Activated CD4-positive, alpha-beta T cell treated with anti-CD3 and anti-CD28 coated beads for 1 hour (primary cell): ENCODE results near the gene APEH.

ENCODE experiments used
- DNase-seq: peaks from one replicate; pipeline ENCODE4 v3.0.0-alpha.2; 2020

The APEH gene

DNA sequence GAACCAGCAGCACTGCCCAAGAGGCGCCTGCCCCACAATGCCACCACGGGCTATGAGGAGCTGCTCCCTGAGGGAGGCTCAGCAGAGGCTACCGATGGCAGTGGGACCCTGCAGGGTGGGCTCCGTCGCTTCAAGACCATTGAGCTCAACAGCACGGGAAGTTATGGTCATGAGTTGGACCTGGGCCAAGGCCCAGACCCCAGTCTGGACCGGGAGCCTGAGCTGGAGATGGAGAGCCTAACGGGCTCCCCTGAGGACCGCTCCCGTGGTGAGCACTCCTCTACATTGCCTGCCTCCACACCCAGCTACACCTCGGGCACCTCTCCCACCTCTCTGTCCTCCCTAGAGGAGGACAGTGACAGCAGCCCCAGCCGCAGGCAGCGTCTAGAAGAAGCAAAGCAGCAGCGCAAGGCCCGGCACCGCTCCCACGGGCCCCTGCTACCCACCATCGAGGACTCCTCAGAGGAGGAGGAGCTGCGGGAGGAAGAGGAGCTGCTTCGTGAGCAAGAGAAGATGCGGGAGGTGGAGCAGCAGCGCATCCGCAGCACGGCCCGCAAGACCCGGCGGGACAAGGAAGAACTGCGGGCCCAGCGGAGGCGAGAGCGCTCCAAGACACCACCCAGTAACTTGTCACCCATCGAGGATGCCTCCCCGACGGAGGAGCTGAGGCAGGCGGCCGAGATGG is 21.8 kb upstream of the APEH start:
- DNase-seq = no peak

DNA sequence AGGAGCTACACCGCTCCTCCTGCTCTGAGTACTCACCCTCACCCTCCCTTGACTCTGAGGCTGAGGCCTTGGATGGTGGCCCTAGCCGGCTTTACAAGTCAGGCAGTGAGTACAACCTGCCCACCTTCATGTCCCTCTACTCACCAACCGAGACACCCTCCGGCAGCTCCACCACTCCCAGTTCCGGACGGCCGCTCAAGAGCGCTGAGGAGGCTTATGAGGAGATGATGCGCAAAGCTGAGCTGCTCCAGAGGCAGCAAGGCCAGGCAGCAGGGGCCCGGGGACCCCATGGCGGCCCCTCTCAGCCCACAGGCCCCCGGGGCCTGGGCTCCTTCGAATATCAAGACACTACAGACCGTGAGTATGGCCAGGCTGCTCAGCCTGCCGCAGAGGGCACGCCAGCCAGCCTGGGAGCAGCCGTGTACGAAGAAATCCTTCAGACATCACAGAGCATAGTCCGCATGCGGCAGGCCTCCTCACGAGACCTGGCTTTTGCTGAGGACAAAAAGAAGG is 21.2 kb upstream of the APEH start:
- DNase-seq = no peak

DNA sequence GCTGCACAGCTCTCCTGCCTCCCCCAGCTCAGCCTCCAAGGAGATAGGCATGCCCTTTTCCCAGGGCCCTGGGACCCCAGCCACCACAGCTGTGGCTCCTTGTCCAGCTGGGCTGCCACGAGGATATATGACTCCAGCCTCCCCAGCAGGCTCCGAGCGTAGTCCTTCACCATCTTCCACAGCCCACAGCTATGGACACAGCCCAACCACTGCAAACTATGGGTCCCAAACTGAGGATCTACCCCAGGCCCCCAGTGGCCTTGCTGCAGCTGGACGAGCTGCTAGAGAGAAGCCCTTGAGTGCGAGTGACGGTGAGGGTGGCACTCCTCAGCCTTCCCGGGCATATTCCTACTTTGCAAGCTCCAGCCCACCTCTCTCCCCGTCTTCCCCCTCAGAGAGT is 20.5 kb upstream of the APEH start:
- DNase-seq = no peak

DNA sequence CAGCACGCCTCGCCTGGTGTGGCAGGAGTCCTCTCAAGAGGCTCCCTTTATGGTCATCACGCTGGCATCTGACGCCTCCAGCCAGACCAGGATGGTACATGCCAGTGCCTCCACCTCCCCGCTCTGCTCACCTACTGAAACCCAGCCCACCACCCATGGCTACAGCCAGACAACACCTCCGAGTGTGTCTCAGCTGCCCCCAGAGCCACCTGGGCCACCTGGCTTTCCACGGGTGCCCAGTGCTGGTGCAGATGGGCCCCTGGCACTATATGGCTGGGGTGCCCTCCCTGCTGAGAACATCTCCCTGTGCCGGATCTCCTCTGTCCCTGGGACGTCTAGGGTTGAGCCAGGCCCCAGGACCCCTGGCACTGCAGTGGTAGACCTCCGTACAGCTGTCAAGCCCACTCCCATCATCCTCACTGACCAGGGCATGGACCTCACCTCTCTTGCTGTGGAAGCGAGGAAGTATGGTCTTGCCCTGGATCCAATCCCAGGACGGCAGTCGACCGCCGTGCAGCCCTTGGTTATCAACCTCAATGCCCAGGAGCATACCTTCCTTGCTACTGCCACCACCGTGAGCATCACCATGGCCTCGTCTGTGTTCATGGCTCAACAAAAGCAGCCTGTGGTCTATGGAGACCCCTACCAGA is 19.9 kb upstream of the APEH start:
- no peak for DNase-seq

DNA sequence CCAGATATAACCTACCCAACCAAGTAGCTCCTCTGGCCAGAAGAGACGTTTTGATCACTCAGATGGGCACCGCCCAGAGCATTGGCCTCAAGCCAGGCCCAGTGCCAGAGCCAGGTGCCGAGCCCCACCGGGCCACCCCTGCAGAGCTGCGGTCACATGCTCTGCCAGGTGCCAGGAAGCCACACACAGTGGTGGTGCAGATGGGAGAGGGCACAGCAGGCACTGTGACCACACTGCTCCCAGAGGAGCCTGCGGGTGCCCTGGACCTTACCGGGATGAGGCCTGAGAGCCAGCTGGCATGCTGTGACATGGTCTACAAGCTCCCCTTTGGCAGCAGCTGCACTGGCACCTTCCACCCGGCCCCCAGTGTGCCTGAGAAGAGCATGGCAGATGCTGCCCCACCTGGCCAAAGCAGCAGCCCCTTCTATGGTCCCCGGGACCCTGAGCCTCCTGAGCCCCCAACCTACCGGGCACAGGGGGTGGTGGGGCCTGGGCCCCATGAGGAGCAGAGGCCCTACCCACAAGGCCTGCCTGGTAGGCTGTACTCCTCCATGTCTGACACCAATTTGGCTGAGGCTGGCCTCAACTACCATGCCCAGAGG is 19.1 kb upstream of the APEH start:
- DNase-seq = no peak

DNA sequence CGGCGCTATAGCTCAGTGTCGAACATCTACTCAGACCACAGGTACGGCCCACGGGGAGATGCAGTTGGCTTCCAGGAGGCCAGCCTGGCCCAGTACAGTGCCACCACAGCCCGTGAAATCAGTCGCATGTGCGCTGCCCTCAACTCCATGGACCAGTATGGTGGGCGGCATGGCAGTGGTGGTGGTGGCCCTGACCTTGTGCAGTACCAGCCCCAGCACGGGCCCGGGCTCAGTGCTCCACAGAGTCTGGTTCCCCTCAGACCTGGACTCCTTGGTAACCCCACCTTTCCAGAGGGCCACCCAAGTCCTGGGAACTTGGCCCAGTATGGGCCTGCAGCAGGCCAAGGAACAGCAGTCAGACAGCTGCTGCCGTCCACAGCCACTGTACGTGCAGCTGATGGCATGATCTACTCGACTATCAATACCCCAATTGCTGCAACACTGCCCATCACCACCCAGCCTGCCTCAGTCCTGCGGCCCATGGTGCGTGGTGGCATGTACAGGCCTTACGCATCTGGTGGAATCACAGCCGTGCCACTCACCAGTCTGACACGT is 18.3 kb upstream of the APEH start:
- no peak for DNase-seq

DNA sequence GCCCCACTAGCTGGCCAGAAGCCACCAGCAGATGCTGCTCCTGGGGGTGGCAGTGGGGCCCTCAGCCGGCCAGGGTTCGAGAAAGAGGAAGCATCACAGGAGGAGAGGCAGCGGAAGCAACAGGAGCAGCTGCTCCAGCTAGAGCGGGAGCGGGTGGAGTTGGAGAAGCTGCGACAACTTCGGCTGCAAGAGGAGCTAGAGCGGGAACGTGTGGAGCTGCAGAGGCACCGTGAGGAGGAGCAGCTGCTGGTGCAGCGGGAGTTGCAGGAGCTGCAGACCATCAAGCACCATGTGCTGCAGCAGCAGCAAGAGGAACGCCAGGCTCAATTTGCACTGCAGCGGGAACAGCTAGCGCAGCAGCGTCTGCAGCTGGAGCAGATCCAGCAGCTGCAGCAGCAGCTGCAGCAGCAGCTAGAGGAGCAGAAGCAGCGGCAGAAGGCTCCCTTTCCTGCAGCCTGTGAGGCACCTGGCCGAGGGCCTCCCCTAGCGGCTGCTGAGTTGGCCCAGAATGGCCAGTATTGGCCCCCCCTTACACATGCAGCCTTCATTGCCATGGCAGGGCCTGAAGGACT is 17.5 kb upstream of the APEH start:
- DNase-seq = no peak

DNA sequence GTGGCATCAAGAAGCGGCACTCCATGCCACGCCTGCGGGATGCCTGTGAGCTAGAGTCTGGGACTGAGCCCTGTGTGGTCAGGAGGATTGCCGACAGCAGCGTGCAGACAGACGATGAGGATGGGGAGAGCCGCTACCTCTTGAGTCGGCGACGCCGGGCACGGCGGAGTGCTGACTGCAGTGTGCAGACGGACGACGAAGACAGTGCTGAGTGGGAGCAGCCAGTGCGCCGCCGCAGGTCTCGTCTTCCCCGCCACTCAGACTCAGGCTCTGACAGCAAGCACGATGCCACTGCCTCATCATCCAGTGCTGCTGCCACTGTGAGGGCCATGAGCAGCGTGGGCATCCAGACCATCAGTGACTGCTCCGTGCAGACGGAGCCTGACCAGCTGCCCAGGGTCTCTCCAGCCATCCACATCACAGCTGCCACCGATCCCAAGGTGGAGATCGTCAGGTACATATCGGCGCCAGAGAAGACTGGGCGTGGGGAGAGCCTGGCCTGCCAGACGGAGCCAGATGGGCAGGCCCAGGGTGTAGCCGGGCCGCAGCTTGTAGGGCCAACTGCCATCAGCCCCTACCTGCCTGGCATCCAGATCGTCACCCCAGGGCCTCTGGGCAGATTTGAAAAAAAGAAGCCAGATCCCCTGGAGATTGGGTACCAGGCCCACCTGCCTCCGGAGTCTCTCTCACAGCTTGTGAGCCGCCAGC is 16.8 kb upstream of the APEH start:
- no peak for DNase-seq

DNA sequence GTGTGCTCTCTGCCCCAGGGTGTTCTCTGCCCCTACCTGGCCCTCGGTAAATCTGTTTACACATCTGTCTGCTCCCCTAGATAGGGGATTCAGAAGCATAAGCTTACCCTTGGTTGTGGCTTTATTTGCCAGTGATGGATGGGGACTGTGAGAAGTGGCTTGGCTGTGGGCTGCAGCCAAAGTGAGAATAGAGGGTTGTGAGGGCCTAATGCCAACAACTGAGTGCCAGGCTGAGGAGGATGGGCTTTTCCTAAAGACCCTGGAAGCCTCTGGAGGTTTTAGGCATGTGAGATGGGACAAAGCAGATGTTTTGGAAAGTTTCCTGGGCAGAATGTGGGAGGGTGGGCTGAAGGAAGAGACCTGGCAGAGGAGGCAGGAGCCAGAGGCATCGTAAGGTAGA is 15.4 kb upstream of the APEH start:
- DNase-seq = no peak

DNA sequence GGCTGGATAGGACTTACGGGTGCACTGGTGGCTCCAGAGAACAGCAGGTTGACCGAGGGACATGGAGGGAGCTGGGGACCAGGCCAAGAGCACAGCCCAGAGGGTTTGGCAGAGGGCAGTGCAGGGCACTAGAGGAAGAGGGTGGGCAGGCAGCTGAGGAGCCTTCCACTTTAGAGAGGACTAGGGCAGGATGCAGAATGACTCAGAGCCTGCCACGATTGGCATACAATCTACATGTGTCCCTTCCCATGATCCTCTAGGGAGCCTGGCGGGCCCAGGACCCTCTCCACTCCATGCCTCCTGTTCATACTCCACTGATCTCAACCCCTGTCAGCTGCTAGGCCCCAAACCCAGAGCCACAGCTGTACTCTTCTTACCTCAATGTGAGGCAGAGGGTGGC is 14.4 kb upstream of the APEH start:
- DNase-seq = no peak

DNA sequence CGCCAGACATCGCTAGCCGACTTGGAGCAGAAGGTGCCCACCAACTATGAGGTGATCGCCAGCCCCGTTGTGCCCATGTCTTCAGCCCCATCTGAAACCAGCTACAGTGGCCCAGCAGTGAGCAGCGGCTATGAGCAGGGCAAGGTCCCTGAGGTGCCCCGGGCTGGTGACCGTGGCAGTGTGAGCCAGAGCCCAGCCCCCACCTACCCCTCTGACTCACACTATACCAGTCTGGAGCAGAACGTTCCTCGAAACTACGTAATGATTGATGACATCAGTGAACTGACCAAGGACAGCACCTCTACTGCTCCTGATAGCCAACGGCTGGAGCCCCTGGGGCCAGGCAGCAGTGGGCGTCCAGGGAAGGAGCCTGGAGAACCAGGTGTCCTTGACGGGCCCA is 12.9 kb upstream of the APEH start:
- DNase-seq = no peak

DNA sequence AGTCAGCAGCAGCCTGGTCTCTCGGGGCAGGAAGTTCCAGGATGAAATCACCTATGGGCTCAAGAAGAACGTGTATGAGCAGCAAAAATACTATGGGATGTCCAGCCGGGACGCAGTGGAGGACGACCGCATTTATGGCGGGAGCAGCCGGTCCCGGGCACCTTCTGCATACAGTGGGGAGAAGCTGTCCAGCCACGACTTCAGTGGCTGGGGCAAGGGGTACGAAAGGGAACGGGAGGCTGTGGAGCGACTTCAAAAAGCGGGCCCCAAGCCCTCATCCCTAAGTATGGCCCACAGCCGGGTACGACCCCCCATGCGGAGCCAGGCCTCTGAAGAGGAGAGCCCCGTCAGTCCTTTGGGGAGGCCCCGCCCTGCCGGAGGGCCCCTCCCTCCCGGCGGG is 12.1 kb upstream of the APEH start:
- DNase-seq = no peak

DNA sequence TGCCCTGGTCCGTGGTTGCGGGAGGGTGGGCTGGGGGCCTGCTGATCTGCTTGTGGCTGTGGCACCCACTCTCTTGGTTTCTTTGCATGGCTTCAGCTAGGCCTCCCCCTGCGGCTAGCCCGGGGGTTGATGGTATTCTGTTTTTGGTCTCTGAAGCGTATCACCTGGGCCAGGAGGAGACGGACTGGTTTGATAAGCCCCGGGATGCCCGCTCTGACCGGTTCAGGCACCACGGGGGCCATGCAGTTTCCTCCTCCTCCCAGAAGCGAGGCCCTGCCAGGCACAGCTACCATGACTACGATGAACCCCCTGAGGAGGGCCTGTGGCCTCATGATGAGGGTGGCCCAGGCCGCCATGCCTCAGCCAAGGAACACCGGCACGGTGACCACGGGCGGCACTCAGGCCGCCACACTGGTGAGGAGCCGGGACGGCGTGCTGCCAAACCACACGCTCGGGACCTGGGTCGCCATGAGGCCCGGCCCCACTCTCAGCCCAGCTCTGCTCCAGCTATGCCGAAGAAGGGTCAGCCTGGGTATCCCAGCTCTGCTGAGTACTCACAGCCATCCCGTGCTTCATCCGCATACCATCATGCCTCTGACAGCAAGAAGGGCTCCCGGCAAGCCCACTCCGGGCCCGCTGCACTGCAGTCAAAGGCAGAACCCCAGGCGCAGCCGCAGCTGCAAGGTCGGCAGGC is 11.3 kb upstream of the APEH start:
- DNase-seq = no peak

DNA sequence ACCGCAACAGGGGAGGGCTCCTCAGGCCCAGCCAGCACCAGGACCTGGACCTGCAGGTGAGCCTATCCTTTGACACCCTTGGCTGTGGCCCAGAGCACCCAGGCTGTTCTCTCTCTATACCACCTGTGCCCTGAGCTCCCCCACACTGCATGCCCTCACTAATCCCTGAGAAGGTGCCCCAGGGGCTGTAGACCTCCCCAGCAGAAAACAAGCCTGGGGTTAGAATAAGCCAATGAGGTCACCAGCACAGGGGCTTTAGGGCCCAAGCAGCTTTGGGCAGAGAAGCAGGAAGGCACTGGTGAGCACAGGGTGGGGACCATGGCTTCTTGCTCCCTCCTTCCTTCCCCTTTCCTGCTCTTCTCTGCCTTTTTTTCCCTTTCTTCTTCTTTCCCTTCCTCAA is 10.3 kb upstream of the APEH start:
- DNase-seq = no peak

DNA sequence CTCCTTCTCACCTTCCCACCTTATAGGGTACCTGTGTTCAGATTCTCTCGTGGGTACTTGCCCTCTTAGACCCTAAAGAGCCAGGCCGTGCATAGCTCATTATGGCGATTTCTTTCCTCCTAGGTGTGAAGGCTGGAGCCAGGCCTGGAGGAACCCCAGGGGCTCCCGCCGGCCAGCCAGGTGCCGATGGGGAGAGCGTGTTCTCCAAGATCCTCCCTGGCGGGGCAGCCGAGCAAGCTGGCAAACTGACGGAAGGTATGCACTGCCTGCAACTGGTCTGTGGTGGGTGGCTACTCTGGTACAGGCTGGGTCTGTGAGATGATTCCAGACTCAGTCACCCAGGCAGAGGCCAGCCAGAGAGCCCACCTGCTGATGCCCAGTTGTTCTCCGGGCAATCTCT is 9.9 kb upstream of the APEH start:
- no peak for DNase-seq

DNA sequence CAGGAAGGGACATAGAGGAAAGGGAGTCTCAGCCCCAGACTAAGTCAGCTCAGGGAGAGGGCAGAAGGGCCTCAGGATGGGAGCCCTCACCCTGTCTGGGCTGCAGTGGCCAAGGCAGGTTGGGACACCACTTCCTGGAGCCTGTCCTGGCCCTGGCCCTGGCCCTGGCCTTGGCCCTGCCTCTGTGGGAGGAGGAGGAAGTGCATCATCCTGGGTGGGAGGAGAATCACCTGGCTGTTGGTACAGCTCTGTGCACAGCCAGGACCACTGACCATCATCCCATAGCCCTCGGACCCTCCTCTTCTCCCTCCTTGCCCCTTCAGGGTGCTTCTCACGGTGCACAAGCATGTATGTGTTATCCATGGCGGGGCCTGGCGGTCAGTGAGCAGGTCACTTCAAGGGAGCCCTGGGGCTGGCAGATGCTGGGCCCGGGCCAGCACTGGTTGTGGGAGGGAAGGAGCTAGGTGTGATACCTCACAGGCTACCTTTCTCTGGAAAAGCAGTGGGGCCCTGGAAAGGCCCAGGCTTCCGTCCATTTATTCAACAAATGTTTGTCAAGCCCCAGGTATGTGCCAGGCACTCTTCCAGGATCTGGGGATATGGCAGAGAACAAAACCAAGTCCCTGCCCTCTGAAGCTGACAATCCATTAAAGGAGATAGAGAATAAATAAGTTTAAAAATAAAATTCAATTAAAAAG is 8.2 kb upstream of the APEH start:
- no peak for DNase-seq

DNA sequence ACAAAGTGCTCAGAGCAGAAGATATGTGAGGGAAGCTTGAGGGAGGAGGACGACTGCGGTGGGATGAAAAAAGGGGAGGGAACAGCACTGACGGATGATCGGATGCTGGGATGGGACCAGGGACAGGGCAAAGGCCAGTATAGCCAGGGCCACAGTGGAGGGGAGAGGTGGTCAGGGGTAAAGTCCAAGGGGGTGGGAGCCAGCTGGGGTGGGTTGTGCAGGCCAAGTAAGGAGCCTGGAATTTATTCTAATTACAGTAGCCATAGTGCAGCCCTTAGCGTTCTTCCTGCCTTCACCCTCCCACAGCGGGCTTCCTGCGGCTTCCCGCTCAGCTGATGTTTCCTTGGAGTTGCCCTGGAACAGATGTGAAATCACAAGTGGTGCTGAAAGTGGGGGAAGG is 7.6 kb upstream of the APEH start:
- no peak for DNase-seq

DNA sequence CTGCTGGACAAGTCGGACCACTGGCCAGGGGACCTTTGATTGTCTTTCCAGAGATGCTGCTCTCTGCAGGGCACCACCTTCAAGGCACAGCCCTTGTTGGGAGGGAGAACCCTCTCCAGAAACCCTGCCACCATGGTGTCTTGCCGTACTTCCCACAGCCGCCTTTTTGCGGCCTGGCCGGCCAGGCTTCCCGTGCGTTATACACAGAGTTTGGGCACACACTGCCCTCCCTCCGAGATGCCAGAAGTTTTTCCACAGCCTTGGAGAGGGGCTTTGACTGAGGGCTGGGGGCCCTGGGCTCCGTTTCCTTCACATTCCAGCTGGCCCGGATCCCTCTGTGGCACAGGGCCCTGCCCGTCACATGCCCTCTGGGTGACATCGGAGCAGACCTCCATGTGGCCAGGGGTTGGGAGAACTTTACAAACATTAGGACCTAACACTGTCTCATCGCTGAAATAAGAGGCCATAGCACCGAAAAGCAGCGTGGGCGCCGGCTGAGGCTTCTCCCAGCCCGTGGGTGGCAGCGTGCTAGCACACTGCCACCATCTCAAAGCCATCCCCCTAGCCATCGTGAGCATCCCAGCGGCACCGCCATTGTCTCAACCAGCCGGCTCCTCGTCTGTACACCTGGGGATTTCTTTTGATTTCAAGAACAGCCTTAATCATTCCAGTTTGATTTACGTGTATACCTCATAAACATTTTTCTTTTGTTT is 6.3 kb upstream of the APEH start:
- no peak for DNase-seq

DNA sequence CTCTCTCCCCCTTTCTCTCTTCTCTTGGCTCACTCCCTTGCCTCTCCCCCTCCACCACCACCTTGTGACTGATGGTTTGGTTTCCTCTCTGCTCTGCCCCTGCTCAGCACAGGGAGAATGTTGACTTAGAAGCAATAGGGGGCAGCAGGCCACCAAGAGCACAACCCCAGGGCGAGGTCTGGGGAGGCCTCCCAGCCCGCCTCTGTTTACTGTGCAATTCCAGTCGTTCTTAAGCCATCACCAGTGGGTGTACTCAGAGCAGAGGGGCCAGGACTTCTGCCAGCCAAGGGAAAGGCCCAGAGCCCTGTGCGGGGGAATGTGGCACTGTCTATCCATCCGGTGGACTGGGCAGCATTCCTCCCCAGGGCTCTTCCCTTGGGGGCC is 5.7 kb upstream of the APEH start:
- no peak for DNase-seq

DNA sequence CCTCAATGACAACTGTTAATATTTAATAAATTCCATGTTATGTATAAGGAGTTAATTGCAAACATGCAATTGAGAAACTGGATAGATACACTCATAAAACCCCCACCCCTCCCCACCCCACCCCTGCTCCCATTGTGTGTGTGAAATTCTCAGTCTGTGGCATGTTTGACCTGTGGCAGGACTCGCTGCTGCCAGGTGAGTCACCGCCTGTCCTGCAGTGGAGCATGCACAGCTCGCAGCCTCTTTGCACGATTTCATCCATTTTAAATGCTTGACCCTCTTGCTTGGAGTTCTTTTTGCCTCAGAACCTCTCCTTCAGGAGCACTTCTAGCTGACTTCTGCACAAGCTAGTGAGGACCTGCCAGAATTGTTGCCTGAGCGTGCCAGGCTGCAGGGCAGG is 5.3 kb upstream of the APEH start:
- DNase-seq = no peak

DNA sequence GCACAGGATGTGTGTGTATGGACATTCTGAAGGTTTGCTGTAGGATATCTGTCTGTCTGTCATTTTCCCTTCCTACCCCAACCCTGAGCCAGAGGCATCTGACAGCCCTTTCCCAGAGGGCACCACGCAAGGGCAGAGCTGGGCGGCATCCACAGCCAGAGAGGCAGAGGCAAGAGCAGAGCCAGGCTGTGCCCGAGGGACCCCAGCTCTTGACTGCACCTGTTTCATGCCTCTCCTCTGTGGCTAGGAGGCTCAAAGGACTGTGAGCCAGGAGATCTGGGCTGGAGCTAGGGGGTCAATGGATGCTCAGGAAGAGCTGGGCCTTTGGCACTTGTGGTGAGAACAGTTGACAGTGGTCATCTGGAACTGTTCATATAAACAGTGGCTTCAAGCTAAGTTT is 4.8 kb upstream of the APEH start:
- no peak for DNase-seq
